Stimulated activated CD4-positive, alpha-beta T cell treated with anti-CD3 and anti-CD28 coated beads, Interleukin-12 subunit alpha, Interleukin-12 subunit beta, amount 100 ng/mL, for 24 hours (primary cell): ENCODE data around the gene MAST1.
"Not testable (repeated sequence)": the region's sequence is repeated elsewhere in the genome, so short reads cannot be mapped to it uniquely, and the experiment has no call there.

Experiments used
- DNase-seq, 2 experiments: peaks; one replicate each; pipeline ENCODE4 v3.0.0-alpha.2; 2020; ENCODE audit warnings: low read depth in 2 of 2

MAST1 gene

DNA sequence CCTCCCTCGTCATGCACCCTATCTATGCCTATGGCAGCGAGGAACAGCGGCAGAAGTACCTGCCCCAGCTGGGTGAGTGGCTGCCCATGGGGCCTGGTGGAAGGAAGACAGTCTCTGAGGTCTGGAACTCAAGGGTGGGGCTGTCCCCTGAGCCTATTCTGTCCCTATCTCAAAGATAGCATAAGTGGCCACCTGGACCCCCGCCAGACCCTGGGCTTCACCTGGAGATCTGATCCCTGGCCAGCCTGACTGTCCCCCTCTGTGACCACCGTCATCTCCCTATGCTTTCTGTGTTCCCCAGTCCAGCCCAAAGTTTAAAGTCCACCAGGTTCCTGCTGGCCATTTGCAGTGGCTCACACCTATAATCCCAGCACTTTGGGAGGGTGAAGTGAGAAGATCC is 55.3 kb downstream of the MAST1 start:
- no peak for DNase-seq

DNA sequence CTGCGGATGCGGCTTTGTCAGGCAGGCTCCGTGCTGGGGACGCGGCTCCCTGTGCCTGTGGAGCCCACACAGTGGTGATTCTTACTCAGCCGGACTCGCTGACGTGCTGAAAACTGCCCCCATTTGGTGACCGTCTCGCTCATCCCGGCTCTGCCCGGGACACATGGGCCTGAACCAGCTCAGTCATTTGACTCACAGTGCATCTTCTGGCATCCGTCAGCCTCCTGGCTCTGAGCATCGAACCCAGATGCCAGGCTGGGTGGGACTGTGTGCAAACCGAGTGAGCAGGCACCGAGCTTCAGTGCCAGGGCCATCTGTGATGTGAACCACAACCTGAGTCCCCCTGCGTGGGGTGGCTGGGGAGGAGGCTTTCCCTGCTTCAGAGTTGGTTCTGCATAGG is 58.1 kb downstream of the MAST1 start:
- DNase-seq: no peak

DNA sequence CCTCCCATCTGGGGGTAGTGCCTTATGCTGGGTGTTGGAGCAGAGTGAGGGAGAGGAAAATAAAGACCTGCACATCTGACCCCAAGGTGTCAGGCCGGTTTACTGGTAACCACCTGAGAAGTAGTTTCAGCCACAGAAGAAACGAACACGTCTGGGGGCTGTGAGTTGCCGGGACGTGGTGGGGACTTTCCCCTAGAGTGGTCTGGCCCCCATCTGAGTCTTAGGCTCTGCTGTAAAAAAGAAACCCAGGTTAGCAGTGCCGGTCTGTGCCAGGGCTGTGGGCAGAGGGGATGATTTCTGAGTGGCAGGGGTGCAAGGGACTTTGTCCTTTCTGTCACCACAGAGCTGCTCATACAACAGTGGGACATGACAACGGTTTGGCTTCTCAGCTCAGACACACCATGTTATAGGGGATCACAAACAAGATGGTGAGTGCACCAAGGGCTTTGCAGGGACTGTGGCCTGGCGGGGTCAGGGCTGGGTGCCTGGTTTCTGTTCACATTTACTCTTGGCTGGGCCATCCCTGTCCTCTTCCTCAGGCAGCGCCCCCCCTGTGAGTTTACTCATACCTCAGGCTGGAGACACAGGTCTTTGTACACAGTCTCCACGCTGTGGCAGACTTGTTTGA is 61.7 kb downstream of the MAST1 start:
- DNase-seq: no peak

DNA sequence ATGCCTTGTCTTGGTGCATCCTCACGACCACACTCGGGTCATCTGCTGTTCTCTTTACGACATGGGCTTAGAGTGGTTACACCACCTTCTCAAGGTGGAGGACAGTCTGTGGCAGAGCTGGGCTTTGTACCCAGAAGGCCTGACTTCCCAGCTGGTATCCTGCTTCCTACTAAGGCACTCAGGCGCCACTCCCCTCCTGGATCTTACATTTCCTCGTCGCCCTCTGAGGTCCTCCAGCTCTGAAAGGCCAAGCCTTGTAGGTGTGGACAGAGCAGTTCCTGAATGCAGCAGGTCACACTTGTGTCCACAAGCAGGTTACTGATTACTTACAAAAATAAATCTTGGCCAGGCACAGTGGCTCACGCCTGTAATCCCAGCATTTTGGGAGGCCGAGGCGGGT is 68.9 kb downstream of the MAST1 start:
- no peak for DNase-seq

DNA sequence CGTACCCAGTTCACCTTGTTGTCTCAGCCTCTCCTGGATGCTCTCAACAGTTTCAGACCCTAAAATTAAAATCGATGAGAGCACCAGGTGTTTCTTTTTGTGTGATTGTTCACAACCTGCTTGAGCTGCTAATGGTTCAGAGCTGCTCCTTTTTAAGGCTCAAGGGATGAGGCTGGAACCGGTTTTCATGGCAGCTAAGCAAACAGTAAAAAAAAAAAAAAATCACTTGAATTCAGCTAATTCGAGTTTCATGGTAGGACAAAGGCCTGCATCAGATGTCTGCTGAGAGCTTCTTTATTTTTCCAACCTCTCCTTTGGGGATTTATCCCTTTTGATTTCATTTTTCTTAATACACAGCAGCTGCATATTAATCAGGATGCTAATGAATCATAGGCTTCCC is 74.3 kb downstream of the MAST1 start:
- no peak for DNase-seq

DNA sequence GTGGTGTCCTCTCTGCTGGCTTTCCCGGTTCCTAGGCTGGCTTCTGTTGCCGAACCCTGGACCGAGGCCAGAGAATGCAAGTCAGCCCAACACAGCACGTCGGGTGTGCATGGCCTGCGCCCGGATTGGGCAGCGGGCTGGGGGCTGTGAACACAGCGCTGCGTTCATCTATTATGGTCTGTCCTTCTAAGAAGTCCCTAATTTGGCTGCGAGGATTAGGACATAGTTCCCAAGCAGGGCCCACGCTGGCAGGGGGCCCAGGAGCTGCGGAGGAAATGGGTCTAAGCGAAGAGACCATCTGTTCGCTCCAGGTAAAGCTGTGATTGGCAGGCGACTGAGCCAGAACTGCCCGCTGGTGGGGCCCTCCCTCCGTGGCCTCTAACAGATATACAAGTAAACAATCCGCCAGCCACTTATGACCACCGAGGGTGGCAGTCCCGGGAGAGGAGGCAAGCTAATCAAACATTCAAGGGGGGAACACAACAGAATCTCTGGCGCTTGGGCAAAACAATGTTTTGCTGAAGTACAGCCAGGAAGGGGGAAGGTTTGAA is 74.8 kb downstream of the MAST1 start:
- no peak for DNase-seq

DNA sequence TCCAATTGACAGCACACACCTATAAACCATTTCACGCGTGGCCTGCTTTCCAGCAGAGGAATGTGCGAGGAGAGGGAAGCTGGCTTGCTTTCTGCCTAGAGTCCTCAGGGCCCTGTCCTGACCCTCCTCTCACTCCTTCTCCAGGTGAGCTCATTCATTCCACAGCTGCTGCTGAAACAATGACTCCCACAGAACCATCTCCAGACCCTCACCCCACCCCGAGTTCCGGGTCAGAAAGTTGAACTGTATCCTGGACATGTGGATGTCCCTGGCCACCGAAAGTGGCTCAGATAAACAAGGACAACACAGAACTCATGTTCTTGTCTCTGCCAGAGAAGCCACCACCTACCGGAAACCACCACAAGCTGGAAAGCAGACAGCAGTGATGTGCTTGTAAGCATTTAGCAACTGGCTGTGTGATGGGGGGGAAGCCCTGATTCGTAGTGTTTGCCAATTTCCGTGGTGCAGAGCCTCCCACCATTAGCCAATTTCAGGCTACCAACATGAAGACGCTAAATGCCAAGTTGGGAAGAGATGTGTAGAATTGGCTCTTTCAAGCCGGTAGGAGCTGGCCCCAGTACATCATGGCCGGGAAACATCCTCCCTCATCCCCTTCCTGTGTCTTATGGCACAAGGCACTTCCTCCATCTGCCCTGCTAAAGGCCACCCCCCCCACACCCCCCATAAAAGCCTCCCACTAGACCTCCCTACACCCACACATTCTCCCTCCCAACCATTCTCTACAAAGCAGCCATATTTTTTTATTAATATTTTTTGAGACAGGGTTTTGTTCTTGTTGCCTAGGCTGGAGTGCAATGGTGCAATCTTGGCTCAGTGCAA is 75.8 kb downstream of the MAST1 start:
- peak in 1 of 2 experiments; percentile 26 for DNase-seq

DNA sequence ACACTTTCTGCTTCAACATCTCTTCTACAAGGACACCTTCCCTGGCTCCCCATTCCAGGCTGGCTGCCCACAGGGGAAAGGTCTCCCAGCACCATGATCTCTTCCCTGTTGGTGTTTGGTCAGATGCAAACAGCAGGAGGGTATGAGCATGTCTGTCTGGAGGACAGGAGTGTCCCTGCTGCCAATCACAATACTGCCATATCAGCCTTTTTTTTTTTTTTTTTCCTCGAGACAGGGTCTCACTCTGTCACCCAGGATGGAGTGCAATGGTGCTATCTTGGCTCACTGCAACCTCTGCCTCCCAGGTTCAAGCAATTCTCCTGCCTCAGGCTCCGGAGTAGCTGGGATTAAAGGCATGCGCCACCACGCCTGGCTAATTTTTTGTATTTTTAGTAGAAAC is 77.5 kb downstream of the MAST1 start:
- DNase-seq: not testable (repeated sequence)

DNA sequence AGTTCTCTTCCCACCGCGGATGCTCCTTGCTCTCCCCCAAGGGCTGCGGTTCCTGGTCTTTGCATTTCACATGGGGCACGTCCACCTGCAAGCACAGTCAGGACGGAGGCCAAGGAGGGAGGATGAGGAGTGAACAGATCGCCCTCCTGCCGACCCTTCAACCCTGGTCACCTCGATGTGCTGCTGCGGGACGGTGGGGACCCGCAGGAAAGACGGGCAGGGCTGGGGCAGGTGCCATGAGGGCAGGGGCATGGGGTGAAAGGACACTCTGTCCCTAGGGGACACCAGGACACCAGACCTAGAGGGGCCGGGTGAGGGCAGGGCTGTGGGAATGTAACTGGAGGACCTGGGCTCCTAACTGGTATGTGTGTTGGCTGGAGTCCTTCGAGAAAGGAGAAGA is 79.9 kb downstream of the MAST1 start:
- no peak for DNase-seq

DNA sequence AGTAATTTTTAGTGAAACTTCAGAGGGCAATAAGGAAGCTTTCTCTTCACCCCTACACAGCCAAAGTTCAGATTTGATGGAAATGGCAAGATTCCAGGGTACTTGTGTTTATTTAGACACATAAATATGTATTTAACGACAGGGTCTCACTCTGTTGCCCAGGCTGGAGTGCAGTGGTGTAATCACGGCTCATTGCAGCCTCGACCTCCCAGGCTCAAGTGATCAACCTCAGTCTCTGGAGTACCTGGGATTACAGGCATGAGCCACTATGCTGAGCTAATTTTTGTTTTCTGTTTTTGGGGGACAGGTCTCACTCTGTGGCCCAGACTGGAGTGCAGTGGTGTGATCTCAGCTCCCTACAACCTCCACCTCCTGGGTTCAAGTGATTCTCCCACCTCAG is 82.7 kb downstream of the MAST1 start:
- DNase-seq: no peak

DNA sequence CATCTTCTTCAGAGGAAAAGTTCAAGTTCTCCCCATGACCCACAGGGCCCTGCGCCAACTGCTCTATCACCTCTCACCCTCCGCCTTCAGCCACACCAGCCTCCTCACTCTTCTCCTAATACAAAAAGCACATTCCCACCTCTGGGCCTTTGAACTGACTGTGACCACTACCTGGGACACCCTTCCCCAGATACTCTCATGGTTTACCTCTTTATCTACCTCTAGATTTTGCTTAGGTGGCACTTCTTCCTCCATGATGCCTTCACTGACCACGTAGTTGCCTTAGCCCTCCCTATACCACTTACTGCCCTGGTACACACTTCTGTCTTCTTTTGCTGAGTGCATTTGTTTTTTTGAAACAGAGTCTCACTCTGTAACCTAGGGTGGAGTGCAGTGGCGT is 84.6 kb downstream of the MAST1 start:
- no peak for DNase-seq
